ENCODE measurements around the gene ATP5MK.

- TF ChIP-seq CTCF (IDR thresholded peaks at IDR 0.05) (no peak), POLR2A (IDR thresholded peaks at IDR 0.05) (no peak)
Measured at GRCh38 chr10:103428989-103429643, 32.8 kb upstream of the ATP5MK start.

Measured in adrenal gland (tissue), 5 donors.